ENCODE data around the gene AZI2.

The AZI2 gene

DNA sequence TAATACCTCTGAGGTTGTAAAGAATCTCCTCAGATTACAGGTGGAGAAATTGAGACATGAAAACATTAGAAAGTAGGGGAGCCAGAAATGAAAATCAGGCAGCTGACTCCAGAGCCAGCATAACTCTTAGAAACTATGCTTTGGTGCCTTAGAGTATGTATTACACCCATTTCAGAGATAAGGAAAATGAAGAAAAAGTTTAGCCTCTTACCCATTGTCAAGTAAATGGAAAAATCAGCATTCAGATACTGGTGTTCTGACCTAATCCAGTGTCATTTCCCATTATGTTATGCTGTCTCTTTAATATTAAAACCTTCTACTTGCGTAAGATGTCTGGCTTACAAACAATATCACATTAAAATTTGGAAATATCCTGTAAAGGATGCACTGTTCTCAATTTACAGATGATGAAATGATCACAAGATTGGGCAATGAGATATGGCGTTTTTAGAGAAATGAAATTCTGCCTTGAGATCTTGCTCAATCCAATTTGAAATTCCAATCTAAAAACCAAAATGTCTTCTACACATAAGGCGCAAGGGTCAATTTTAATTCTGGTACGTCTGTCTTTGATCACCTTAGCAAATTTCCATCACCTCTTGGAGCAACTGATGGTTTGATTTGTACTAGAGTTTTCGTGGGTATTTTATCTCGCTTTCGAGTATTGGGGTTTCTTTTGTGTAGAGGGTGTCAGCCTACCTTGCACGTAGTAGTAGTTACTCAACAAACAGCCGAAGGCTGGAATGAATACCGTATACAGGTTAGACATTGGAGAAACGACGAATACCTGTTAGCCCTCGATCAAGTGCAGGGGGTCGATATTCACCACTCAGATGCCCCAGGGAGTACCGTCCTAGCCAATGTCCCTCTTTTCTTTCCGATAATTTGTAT lies 1.0 kb downstream of the AZI2 start:
- peak overlapping the region; percentile 81 for H3K4me3 ChIP-seq (ENCODE audit: low read depth, low read length)
- TF ChIP-seq, protein P1, sequence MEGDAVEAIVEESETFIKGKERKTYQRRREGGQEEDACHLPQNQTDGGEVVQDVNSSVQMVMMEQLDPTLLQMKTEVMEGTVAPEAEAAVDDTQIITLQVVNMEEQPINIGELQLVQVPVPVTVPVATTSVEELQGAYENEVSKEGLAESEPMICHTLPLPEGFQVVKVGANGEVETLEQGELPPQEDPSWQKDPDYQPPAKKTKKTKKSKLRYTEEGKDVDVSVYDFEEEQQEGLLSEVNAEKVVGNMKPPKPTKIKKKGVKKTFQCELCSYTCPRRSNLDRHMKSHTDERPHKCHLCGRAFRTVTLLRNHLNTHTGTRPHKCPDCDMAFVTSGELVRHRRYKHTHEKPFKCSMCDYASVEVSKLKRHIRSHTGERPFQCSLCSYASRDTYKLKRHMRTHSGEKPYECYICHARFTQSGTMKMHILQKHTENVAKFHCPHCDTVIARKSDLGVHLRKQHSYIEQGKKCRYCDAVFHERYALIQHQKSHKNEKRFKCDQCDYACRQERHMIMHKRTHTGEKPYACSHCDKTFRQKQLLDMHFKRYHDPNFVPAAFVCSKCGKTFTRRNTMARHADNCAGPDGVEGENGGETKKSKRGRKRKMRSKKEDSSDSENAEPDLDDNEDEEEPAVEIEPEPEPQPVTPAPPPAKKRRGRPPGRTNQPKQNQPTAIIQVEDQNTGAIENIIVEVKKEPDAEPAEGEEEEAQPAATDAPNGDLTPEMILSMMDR (conservative IDR thresholded peaks at IDR 0.05; ENCODE audit: low read depth, low read length), result no peak
- DNase-seq (ENCODE audit: low read depth), result peak; percentile 89

DNA sequence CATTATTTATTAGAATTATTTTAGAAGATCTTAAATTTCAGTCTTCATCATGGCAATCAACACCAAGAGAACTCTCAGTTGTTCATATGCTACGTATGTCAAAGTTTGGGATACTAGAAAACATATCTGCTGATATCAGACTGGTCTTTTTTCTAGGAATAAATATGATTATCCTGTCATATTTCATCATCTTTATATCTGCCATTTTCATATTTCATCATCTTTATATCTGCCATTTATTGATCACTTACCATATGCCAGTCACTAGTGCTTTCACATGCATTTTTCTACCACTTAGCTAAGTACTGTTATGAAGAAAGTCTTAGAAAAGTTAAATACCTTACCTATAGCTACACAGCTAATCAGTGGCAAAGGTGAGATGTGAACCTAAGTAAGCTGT lies 2.9 kb downstream of the AZI2 start:
- DNase-seq (ENCODE audit: low read depth), result no peak
- TF ChIP-seq, protein P1 (conservative IDR thresholded peaks at IDR 0.05; ENCODE audit: low read depth, low read length), result no peak
- H3K4me3 ChIP-seq (ENCODE audit: low read depth, low read length), result no peak overlapping the region

DNA sequence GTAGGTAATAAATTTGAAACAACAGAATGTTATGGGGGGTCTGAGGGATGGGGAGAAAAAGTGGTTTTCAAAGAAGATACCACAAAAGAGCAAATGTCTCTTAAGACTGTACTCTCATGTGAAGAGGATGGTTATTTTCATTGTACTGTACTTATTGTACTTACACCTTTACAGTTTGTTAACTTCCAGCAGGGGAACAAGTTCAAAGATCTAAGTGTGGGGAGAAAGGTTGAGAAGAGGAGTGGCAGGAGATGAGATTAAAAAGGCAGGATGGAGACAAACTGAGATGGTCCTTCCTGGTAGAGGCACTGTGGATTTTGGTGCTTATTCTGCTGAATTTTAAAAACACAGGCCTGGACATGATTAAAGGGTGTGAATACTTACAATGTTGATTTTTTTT lies 5.5 kb downstream of the AZI2 start:
- peak overlapping the region; percentile 39 for H3K4me3 ChIP-seq (ENCODE audit: low read depth, low read length)
- no peak for DNase-seq (ENCODE audit: low read depth)
- TF ChIP-seq, protein P1 (conservative IDR thresholded peaks at IDR 0.05; ENCODE audit: low read depth, low read length), result no peak

DNA sequence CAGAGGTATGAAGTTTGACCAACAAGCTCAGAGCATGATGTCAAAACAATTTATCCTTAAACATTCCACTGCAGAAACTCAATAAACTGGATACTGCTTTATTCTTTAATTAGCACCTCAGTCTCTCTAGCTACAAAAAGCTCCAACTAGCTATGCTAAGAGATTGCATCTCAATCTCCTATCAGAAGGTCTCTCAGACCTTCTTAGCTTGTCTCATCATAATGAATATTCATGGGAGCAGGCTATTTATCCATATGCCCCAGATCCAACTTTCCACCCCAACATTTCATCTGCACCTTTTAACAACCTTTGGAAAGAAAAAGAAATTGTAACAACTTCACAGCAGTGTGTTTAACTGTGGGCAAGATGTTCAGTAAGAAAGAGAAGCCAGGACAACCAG lies 11.4 kb downstream of the AZI2 start:
- TF ChIP-seq, protein P1 (conservative IDR thresholded peaks at IDR 0.05; ENCODE audit: low read depth, low read length), result no peak
- no peak overlapping the region for H3K4me3 ChIP-seq (ENCODE audit: low read depth, low read length)
- no peak for DNase-seq (ENCODE audit: low read depth)

DNA sequence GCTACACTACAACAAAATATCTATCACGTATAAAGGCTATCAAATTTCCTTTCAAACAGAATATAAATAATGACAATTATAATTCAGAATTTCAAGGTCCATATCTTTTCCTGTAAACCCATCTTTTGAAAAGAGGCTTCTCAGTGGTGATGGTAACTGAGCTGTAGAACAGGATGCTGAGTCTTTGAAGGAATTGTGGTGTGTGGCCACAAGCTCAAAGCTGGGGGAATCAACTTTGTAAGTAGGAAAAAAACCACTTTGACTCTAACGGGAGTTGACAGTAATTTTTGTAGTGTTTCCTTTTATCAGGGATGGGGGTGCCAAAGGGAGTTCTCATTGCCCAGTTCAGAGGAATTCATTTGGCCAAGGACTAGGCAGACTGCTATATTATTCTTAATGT lies 13.4 kb downstream of the AZI2 start:
- no peak for DNase-seq (ENCODE audit: low read depth)
- TF ChIP-seq, protein P1 (conservative IDR thresholded peaks at IDR 0.05; ENCODE audit: low read depth, low read length), result no peak

DNA sequence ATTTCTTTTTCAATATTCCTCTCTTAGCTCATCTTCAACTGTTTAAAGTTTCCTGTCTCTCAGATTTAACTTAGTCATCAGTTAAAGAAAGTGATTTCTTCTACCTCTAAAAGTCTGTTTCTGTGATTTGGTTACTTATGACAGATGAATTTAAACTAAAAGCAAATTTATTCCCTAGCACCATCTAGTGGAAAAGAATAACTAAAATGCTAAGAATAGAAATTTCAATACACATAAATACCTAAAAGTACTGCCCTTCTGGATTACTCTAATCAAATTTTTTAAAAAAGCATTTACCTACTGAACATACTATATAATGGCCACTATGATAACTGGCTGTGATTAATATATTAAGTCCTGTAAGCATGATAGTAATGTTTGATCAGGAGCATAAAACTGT lies 14.1 kb downstream of the AZI2 start:
- no peak overlapping the region for H3K4me3 ChIP-seq (ENCODE audit: low read depth, low read length)
- peak; percentile 31 for DNase-seq (ENCODE audit: low read depth)
- TF ChIP-seq, protein P1 (conservative IDR thresholded peaks at IDR 0.05; ENCODE audit: low read depth, low read length), result peak; percentile 42

More for the DNA sequence above, 13.4 kb downstream of the AZI2 start:
- no peak overlapping the region for H3K4me3 ChIP-seq (ENCODE audit: low read depth, low read length)

Measured in choroid plexus epithelial cell (primary cell).